ENCODE measurements around the gene SLF2.

DNA sequence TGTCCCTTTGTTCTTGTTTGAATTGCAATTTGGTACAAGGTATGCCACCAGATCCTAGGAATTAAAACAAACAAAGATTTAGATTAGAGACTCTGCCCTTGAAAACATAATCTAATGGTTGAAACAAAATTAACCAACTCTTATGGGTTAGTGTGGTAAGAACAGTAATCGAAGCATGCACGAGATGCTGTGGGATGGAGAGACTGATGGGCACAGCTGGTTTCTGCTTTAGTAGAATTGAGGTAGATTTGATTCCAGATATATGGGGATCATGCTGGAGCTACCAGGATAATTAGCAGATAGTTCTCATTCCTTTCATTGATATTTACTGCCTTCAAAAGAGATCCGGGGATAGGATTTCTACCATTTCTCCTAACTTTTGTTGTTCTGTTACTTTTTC, 36.2 kb downstream of the SLF2 start:
- TF ChIP-seq, protein P1, sequence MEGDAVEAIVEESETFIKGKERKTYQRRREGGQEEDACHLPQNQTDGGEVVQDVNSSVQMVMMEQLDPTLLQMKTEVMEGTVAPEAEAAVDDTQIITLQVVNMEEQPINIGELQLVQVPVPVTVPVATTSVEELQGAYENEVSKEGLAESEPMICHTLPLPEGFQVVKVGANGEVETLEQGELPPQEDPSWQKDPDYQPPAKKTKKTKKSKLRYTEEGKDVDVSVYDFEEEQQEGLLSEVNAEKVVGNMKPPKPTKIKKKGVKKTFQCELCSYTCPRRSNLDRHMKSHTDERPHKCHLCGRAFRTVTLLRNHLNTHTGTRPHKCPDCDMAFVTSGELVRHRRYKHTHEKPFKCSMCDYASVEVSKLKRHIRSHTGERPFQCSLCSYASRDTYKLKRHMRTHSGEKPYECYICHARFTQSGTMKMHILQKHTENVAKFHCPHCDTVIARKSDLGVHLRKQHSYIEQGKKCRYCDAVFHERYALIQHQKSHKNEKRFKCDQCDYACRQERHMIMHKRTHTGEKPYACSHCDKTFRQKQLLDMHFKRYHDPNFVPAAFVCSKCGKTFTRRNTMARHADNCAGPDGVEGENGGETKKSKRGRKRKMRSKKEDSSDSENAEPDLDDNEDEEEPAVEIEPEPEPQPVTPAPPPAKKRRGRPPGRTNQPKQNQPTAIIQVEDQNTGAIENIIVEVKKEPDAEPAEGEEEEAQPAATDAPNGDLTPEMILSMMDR (IDR thresholded peaks at IDR 0.05) = no peak
- TF ChIP-seq POLR2A (IDR thresholded peaks at IDR 0.05) = no peak
